CD4-positive, alpha-beta T cell treated with Interleukin-1 beta for 1 hour (primary cell): ENCODE data around the gene VARS1.

Experiments
- DNase-seq, 2 donors: peaks; one replicate each; pipeline ENCODE4 v3.0.0-alpha.2; 2020 to 2022

VARS1 gene

DNA sequence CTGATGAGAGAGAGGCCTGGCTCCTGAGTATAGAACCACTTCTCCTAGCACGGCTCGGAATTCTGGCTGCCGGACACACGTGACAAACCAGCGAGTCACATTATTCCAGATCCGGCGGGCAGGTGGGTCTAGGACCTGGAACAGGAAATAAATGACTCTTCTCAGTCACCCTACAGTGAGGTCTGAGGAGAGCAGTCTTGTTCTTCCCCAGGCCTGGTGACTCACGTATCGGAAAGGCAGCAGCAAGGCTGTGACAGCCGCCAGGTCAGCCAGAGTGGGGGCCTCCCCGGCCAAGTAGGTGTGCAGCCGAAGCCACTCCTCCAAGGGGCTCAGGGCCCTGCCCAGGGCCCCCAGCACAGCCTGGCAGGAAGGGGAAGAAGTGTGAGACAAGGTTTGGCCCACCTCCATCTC lies 2.8 kb downstream of the VARS1 start:
- DNase-seq = no peak

DNA sequence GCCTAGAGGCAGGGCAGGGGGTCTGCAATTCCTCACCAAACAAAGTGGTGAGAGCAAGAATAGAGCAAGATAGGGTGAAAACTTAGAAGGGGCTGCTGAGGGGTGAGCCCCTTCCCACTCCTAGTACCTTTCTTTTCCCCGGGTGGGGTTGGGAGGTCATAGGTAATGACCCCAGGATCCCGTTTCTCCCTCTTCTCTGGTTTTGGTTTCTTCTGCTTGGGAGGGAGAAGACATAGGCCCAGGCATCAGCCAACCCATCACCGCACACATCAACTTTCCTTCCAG lies 3.5 kb downstream of the VARS1 start:
- no peak for DNase-seq

DNA sequence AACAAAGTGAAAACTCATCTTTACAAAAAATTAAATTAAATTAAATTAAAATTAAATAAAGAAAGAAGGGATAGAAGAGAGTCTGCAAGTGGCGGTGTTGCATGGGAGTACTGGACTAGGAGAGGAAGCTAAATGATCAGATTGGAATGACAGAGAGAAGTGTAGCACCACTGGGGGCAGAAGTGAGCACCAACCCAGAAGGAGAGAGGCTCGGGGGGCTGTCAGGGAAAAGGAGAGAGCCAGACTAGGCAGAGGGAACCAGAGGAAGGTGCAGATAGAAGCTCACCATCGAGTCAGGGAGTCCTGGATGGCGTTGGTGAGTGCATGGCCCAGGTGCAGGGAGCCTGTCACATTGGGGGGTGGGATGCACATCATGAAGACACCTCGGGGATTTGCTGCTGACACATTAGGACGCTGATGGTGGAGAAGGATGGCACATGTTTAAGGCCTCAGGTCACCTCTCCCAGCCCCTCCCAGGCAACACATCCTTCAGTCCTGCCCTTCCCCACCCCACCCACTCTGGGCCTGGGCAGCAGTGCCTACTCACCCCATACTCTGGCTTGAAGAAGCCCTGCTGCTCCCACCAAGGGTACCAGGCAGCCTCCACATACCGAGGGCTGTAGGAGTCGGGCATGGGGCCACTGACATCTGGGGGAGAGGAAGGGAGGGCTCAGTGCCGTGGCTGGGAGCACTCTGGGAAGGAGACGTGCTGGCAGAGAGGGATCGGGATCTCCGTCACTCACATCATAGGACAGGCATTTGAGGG lies 4.0 kb downstream of the VARS1 start:
- peak in 1 of 2 donors; percentile 24 for DNase-seq

DNA sequence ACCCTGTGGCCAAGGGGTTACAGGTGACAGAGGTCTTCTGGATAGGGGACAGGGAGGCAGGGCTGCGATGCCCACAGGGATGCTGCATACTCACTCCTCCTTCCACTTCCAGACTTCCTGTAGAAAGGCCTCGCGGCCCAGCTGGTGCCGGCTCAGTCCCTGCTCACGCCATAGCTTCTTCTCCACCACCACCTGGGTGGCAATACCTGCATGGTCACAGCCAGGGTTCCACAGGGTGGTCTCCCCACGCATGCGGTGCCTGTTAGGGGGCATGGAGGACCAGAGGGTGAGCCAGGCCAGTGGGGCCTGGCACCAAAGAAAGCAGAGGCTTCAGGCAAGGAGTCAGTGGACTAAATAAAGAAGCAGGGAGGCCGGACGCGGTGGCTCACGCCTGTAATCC lies 10.1 kb downstream of the VARS1 start:
- no peak for DNase-seq

DNA sequence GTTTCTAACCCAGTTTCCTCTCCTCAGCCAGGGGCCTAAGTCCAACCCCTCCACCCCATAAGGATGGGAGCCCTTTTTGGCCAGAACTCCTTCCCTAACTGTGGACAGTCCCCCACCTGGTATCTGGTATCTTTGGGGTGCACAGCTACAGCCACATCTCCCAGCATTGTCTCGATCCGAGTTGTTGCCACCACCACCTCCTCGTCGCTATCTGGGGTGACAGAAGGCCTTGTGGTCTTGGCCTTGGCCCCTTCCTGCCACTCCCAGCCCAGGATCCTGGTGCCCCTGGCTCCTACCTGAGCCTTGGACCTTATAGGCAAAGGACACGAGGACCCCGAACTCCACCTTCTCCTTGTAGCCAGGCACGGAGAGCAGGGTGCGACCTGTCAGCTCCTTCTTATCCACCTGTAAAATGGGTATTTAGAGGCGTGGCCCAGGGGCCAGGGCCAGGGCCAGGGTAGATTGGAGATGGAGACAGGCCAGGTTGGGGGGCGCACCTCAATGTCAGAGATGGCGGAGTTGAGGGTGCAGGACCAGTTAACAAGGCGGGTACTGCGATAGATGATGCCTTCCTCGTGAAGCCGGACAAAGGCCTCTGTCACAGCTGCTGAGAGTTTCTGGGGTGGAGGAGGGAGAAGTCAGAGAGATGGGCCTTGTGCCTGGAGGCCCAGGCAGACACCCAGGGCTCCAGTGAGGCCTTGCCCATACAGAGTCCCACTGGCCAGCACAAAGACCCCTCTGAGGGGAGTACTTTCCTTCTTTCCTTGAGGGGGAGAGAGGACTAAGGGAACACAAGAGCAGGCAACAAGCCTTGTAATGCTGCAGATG lies 11.2 kb downstream of the VARS1 start:
- no peak for DNase-seq

DNA sequence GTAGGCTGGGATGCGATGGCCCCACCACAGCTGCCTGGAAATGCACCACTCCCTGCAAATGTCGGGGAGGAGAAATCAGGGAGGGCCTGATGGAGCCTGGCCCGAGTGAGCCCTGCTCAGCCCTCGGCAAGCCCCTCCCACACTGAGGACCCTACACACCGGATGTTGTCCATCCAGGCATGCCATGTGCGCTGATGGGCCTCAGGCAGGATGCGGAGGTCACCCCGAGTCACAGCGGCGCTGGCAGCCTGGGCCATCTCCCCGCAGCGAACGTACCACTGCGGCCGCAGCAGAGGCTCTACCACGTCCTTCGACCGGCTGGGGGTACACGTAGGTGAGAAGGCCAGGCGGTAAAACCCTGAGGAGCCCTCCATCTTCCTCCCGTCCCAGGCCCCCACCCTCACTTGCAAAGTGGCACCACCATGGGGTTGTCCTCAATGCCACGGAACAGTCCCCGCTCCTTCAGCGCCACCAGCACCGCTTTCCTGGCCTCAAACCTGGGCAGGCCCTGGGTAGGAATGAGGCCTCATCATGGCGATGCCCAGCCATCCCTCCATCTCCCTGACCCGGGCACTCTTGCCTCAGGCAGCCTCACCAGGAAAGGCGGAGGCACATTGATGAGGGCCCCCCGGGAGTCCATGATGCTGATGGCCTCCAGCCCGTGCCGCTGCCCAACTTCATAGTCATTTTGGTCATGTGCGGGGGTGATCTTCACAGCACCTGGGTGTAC lies 13.3 kb downstream of the VARS1 start:
- DNase-seq = no peak

DNA sequence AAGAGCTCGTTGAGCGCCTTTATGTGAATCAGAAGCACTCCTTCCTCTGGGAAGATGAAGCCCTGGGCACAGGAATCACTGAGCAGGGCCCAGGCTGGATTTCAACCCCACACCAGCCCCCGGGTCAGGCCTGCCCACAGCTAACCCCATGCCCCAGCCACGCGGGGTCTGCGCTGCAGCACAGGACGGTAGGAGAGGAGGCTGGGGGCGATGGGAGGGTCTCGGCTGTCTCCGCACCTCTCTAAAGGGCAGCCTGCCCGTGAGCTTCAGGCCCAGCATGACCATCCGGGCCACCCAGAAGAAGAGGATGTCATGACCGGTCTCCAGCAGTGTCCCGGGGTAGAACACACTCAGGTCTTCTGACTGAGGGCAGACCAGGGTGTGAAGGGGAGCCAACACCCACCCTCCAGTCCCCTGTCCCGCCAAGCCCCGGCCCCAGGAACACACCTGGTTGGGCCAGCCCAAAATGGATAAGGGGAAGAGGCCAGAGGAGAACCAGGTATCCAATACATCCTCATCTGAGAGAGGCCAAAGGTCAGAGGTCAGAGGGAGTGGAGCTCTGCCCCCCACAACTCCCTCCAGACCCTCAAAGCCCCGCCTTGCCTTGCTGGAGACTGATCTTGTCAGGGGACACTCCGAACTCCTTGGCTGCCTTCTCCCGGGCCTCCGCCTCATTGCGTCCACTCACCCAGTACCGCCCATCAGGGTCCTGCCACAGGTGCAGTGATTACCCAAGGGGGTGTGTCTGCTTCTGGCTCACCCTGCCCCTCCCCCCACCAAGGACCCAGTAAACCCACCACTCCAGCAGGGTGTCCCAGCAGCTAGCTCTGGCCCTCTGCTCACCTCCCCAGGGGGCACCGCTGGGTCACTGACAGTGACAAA lies 14.1 kb downstream of the VARS1 start:
- DNase-seq = no peak

DNA sequence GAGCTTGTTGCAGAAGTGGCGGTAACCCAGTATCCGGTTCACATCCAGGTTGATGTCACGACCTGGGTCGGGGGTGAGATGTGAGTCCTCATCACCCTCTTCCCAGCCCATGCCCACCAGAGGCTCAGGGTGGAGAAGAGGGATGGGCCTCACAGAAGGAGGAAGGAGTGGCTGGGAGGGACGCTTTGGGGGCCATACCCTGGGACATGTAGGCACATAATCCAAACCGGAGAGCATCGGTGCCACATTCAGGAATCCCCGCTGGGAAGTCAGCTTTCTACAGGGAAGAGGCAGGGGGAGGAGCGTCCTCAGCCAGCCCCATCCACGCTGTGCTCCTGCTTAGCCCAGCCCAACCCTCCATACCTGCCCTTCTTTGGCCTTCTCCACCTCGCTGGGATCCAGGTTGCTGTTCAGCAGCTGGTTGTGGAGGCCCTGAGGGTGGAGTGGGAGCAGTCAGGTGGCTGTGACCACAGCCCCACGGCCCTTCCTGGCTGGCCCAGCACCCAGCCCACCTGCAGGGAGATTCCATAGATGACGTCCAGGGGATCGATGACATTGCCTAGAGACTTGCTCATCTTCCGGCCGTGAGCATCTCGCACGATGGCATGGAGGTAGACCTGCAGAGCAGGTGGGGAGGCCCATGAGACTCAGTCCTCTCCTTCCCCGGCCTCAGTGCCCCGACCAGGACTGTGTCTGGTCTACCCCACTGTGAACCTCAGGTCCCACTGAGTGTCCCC lies 14.9 kb downstream of the VARS1 start:
- DNase-seq = no peak

DNA sequence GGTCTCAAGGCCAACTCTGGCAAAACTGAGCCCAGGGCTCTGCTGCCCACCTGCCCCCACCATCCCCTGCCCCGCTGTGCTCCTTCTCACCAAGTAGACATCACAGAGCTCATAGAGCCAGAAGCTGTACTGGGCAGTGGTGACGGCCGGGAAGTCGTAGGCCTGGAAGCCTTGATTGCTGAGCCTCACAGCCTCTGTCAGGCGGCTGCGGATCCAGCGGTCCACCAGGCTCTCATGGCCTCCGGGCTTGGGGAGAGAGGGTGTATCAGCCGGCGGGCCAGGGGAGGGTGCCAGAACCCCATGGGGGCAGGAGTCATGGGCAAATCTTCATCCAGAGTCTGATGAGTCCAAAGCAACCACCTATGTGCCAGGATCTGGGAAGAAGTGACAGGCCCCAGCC lies 15.6 kb downstream of the VARS1 start:
- DNase-seq = no peak

DNA sequence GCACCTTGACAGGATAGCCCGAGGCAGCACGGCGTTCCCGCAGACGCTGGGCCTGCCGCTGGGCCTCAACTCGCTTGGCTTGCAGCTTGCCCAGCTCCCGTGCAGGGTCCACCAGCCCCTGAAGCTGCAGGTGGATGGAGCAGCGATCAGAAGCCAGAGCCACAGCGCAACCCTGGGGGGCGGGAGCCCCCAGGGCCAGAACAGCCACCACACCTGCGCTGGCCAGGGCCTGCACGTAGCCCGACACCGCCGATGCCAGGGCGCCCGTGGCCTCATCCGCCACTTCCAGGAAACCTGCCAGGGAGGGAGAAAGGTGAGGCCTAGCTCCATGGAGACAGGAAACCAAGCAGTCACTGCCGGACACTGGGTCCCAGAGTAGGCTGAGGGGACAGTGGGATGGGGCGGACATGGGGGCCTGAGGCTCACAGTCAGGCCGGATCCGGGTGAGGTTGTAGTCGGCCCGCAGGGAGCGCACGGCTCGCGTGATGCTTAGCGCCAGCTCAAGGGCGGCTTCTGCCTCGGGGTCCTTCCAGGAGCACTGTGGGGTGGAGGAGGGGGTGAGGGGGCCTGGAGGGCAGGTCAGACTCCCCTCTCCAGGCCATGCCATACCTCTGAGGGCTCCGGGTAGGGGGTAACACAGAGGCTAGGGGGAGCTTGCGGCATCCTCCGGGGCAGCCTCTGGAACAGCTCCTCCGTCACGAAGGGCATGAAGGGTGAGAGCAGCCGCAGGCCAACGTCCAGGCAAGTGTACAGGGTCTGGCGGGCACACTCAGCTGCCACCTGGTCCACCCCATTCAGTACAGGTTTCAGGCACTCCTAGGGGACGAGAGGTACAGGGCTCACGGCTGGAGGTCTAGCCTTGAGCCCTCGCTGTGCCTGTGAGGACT lies 16.3 kb downstream of the VARS1 start:
- DNase-seq = no peak

DNA sequence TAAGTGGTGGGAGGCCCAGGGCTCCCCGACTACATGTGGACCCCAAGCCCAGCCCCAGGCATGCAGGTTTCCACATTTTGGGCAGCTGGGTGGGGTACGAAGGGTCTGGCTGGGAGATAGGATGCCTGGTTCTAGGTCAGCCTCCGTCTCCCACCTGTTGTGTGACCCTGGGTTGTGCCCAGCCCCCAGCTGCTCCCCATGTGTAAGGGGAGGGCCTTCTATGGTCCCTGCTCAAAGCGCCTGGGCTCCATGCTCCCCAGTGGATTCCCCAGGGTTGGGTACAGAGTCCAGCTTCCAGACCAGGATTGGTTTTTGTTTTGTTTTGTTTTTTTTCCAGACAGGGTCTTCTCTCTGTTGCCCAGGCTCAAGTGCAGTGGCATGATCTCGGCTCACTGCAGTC lies 17.4 kb downstream of the VARS1 start:
- DNase-seq = no peak

DNA sequence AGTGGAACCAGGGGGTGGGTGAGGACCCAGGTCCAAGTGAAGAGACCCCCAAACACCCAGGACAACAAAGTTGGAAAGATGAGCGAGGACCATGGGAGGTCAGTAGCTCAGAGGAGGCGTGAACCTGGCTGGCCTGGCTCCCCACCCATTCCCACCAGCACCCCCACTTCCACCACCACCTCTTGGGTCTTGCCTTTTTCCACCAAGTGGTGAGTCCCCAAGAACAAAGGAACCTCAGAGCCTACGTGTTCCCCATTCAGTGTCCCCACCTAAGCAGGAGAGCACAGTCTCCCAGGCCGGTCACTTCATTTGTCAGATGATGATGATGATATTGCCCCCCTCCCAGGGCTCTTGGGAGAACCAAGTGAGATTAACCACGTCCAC lies 17.9 kb downstream of the VARS1 start:
- no peak for DNase-seq

DNA sequence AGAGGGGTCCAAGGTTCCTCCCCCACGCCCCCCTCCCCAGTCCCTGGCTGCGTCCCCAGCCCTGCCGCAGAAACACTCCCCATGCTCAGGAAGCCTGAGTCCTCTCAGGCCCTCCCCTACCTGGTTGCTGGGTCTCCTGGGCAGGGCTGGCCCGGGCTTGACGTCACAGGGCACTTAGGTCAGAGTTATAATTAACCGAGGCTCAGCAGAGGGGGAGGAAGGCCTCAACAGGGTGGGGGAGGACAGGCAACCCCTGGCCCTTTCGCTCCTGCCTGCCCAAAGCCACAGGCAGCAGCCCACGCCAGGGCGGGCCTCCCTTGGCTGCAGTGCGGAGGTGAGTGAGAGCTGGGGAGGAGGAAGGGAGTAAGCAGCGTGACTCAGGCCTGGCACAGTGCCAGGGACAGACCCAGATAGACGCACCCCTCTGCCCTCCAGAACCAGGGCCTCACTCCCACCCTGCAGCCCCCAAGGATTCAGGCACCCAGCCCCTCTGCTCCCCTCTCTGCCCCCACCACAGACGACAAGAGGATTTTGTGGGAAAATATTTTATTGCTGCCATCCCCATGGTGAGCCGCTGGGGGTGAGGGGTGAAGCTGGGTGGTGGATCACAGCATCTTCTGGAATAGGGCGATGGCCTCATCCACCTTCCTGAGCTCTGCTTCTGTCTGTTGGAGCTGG lies 18.4 kb downstream of the VARS1 start, which contains the start of gene VWA7:
TSS of gene VWA7 (minus strand) at position 340 of the 678 bp plus-strand sequence. CDS start 549 bp downstream, outside the sequence.
- DNase-seq = peak; percentile 79 to 85

DNA sequence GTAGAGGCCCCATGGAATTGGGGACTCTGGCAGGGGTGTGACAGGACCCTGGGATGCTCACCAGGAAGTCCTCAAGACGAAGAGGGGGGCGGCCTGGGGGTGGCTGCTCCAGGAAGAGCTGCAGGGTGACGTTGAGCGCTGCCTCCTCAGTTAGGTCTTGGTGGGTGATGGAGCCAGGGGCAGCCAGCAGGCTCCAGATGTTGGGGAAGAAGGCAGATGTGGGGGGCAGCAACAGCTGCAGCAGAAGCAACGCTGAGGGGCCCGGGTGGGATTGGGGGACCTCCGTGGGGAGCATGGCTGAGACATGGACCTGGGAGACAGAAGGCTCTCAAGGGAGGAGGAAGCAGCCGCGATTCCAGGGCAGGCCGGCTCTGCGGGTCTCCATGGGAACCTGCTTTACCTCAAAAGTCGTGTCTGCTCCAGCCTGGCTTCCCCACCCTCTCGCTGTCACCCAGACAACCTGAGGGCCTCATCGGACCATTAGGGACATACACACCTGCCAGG lies 19.0 kb downstream of the VARS1 start:
- DNase-seq = no peak

DNA sequence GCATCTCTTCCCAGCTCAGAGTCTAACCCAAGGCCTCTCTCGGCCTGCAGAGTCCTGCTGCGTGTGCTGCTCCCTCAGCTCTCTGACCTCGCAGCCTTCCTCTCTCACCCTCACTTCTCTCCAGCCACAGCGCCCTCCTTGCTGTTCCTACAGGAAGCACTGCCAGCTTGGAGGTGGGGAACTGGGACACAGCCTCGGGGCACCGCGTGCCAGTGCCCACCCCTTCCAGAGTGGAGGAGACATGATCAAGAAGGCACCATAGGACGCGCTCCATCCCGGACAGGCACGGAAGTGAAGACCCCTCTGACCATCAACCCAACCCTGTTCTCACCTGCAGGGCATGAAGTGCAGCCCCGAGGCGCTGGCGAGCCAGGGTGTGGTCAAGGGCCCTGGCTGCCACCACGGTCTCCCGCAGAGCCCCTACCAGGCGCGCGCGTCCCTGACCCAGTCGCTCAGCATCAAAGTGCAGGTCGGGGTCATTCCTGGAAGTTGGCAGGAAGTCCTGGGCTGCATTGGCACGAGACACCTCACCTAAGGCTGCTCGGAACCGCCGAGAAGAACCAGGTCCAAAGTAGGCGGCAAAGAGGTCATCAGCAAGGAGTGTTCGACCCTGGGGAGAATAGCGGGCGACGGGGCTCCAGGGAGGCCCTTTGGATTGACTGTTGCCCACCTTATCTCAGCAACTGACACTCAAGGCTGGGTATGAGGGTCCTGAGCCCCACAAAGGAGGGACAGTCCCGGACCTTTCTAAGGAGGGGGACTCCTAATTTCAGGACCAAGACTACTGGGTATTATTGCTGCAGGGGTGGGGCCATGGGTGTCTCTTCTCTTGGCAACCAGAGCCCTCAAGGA lies 19.7 kb downstream of the VARS1 start:
- DNase-seq = no peak

DNA sequence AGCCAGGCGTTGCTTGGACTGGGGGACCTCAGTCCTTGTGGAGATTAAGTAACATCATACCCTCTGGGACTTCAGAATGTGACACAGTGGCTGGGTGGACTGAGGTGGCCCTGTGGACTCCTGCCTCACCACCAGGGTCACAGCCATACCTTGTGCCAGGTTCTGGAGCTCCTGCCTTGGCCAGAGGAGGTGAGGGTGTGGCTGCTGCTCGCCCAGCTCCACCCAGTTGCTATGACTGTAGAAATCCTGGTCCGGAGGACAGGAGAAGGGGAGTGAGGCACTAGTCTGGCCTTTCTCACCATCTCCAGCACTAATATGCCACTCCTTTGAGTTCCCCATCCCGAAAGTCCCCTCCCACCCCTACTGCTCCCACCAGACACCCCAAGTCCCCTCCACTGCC lies 20.4 kb downstream of the VARS1 start:
- no peak for DNase-seq

DNA sequence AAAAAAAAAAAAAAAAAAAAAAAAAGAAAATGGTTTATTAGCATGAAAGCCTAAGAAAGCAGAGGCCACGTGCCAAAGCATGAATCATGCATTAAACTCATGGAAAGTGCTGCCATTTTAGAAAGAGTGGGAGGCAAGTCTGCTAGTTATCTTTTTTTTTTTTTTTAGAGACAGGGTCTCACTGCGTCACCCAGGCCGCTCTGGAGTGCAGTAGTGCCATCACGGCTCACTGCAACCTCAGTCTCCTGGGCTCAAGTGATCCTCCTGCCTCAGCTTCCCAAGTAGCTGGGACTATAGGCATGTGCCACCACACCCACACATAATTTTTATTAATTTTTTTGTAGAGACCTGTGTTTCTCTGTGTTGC lies 23.6 kb downstream of the VARS1 start:
- no peak for DNase-seq

DNA sequence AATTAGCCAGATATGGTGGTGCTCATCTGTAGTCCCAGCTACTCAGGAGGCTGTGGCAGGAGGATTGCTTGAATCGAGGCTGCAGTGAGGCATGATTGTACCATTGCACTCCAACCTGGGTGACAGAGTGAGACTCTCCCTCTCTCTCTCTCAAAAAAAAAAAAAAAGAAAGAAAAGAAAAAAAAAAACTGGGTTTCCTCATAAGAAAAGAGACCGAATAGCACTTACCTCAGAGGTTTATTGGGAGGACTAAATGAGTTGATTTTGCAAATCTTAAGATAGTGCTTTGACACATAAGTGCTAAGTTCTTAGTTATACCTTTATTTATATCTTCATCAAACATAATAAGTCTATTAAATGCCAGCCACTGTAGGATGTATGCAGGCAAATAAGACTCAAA lies 24.7 kb downstream of the VARS1 start:
- no peak for DNase-seq

DNA sequence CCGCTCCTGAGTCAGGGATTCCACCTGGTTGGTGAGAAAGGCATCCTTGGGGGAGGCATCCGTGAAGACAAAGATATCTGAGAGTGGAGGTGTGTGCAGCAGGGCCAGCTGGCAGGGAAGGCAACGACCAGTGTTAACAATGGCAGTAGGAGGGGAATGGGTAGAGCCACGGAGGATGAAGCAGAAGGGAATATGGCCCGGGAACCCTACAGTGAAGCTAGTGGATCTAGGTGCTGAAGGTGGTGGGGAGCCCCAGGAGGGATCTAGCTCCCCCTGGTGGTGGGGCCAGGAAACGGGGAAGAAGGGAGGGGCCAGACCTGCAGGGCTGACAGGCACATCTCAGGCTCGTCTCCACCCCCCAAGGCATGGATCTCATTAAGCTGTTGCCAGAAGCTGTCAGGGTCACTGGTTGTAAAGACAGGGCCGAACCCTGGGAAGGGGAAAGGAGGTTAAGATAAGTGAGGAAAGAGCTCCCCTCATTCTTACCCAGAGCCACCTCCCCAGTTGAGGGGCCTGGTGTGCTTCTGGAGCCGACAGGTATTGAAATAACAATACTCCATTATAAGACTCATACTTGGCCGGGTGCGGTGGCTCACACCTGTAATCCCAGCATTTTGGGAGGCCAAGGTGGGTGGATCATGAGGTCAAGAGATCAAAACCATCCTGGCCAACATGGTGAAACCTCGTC lies 25.7 kb downstream of the VARS1 start:
- DNase-seq = peak; percentile 83 to 84
